DMS153 (cell line): Measurements from ENCODE around the gene HEATR5A.
"Not testable (repeated sequence)": the region's sequence is repeated elsewhere in the genome, so short reads cannot be mapped to it uniquely, and the experiment has no call there.

Experiments
- DNase-seq: peaks from one replicate; lab custom pipeline; 2025; lab: John Stamatoyannopoulos, UW

The HEATR5A gene

GRCh38 chr14:31257554-31258426 lies 162.6 kb downstream of the HEATR5A start:
- not testable (repeated sequence) for DNase-seq

- no peak for DNase-seq
Measured at GRCh38 chr14:31257244-31257553, 163.2 kb downstream of the HEATR5A start.

- DNase-seq: no peak
Measured at GRCh38 chr14:31256534-31257243, 163.7 kb downstream of the HEATR5A start.

- DNase-seq: not testable (repeated sequence)
Measured at GRCh38 chr14:31255918-31256317, 164.4 kb downstream of the HEATR5A start.

- DNase-seq: no peak
Measured at GRCh38 chr14:31255286-31255685, 165.1 kb downstream of the HEATR5A start.

GRCh38 chr14:31253746-31254471 lies 166.4 kb downstream of the HEATR5A start:
- no peak for DNase-seq

- no peak for DNase-seq
Measured at GRCh38 chr14:31252865-31253264, 167.5 kb downstream of the HEATR5A start.

GRCh38 chr14:31251028-31251958 lies 169.1 kb downstream of the HEATR5A start:
- no peak for DNase-seq

- no peak for DNase-seq
Measured at GRCh38 chr14:31244626-31245025, 175.7 kb downstream of the HEATR5A start.

- DNase-seq: no peak
Measured at GRCh38 chr14:31243860-31244259, 176.5 kb downstream of the HEATR5A start.

- not testable (repeated sequence) for DNase-seq
Measured at GRCh38 chr14:31242161-31242940, 178.0 kb downstream of the HEATR5A start.
